K562 (cell line): Measurements from ENCODE around the gene ECM2. TPM values are rescaled to one million over a fixed set of nuclear protein-coding genes. Genes with fewer than 3 reads are reported as not detected.

Experiments
- ATAC-seq: fragments of 200-7000 bp; cut with Tn5 transposase; 3 replicates; pipeline ENCODE4 v1.9.1; 2020; ENCODE audit warnings: moderate library complexity
- BruUV-seq: library from RNA; stranded (reverse); fragments of 400-500 nt; replicated peaks from 2 replicates; lab custom pipeline; 2021; lab: Mats Ljungman, UMichigan
- CTCF ChIA-PET: fragments of 300-600 bp; formaldehyde crosslinking; extraction: SDS; loops from one replicate; lab custom pipeline; 2021; ENCODE audit warnings: low intra/inter-chr PET ratio; lab: Yijun Ruan, JAX
- POLR2A ChIA-PET: fragments of 300-600, 350-650 bp; sonication (Branson Sonifier 250); formaldehyde crosslinking; extraction: SDS; loops from one replicate; lab custom pipeline; 2021; ENCODE audit warnings: antibody characterized with exemption, inconsistent platforms; lab: Yijun Ruan, JAX
- DNase-seq, 4 experiments: peaks; one replicate each; pipeline versions ENCODE4 v3.0.0 to v3.0.0-alpha.2; 2011 to 2018; ENCODE audit warnings: low spot score in 3 of 4, mixed read lengths in 3 of 4; ENCODE audit errors: extremely low read depth in 1 of 4
- FAIRE-seq: peaks from 2 replicates; lab custom pipeline; 2011; peaks lifted over from hg19 to GRCh38; lab: Jason Lieb, UNC
- H2AFZ ChIP-seq: 2 replicates; pipeline ENCODE4 v1.6.0; 2011; ENCODE audit warnings: low read depth, low read length, control low read depth, inconsistent platforms
- H3K27ac ChIP-seq: fragments of 200-600 bp; 3 replicates; pipeline ENCODE4 v1.8.0; 2011; ENCODE audit warnings: low read depth, mild to moderate bottlenecking, control low read depth, inconsistent platforms, low read length, moderate library complexity, mixed read lengths; ENCODE audit errors: extremely low read depth
- H3K27me3 ChIP-seq, 2 experiments: fragments of 300-600 bp in 1 of 2; 2 replicates in 1 of 2; 3 replicates in 1 of 2; pipeline versions ENCODE4 v1.6.0 to v1.8.0; 2011; ENCODE audit warnings: inconsistent platforms in 2 of 2, low read length in 2 of 2, mild to moderate bottlenecking in 1 of 2, mixed read lengths in 1 of 2, moderate library complexity in 1 of 2; ENCODE audit not compliant: control insufficient read depth in 2 of 2, insufficient read depth in 2 of 2
- H3K36me3 ChIP-seq: fragments of 300-600 bp; 3 replicates; pipeline ENCODE4 v1.8.0; 2011; ENCODE audit warnings: mild to moderate bottlenecking, low read length, inconsistent platforms; ENCODE audit not compliant: control insufficient read depth, insufficient read depth
- H3K4me1 ChIP-seq, 2 experiments: fragments of 200-600 bp in 1 of 2; replicated peaks in 1 of 2; 2 replicates in 1 of 2; 3 replicates in 1 of 2; pipeline versions ENCODE4 v1.5.1 to v1.8.0; 2011; ENCODE audit warnings: inconsistent platforms in 2 of 2, low read length in 2 of 2, mild to moderate bottlenecking in 1 of 2, mixed read lengths in 1 of 2, moderate library complexity in 1 of 2; ENCODE audit not compliant: control insufficient read depth in 2 of 2, insufficient read depth in 2 of 2
- H3K4me2 ChIP-seq: 2 replicates; pipeline ENCODE4 v1.6.1; 2011; ENCODE audit warnings: low read length, control low read depth, inconsistent platforms, mixed read lengths; ENCODE audit not compliant: insufficient read depth
- H3K4me3 ChIP-seq: fragments of 200-600 bp; sonication (generic), shearing (Covaris generic); 2 replicates; pipeline ENCODE4 v1.5.1; 2016; ENCODE audit warnings: control low read depth, inconsistent platforms
- H3K79me2 ChIP-seq: fragments of 200-600 bp; 3 replicates; pipeline ENCODE4 v1.8.0; 2011; ENCODE audit warnings: low read length, inconsistent platforms; ENCODE audit not compliant: control insufficient read depth, insufficient read depth
- H3K9ac ChIP-seq, 2 experiments: 2 replicates each; pipeline versions ENCODE4 v1.6.0 to v1.6.1; 2011; ENCODE audit warnings: low read depth in 2 of 2, low read length in 2 of 2, control low read depth in 1 of 2, inconsistent platforms in 1 of 2, mild to moderate bottlenecking in 1 of 2, mixed read lengths in 1 of 2; ENCODE audit not compliant: insufficient read depth in 1 of 2
- H3K9me1 ChIP-seq: one replicate; pipeline ENCODE4 v1.6.0; 2011; ENCODE audit warnings: inconsistent platforms, mild to moderate bottlenecking, low read length, moderate library complexity; ENCODE audit not compliant: control insufficient read depth, insufficient read depth
- H3K9me3 ChIP-seq: replicated peaks from 2 replicates; pipeline ENCODE4 v1.5.1; 2011; ENCODE audit warnings: low read depth, low read length, inconsistent platforms; ENCODE audit not compliant: control insufficient read depth, insufficient read depth
- H4K20me1 ChIP-seq: replicated peaks from 2 replicates; pipeline ENCODE4 v1.6.1; 2011; ENCODE audit warnings: low read length, inconsistent platforms, mixed read lengths; ENCODE audit not compliant: control insufficient read depth, insufficient read depth
- ETV6 ChIP-seq, 3 experiments: fragments of 150-350 bp in 1 of 3; sonication (generic) in 1 of 3; formaldehyde crosslinking in 1 of 3; IDR thresholded peaks; 2 replicates each; pipeline versions ENCODE4 v1.6.1 to v1.8.0; 2014 to 2022; ENCODE audit warnings: borderline replicate concordance in 2 of 3, low read depth in 2 of 3, antibody characterized with exemption in 1 of 3, low read length in 1 of 3, mild to moderate bottlenecking in 1 of 3, missing genetic modification reagents in 1 of 3
- HOXB6 ChIP-seq: fragments of 250-450 bp; sonication (Bioruptor Pico); IDR thresholded peaks from 2 replicates; pipeline ENCODE4 v1.5.1; 2022; ENCODE audit warnings: mild to moderate bottlenecking, borderline replicate concordance
- U2AF2 ChIP-seq: fragments of 200-400 bp; formaldehyde crosslinking; optimal IDR thresholded peaks from 2 replicates; pipeline ENCODE3; 2017; ENCODE audit warnings: low read depth, mild to moderate bottlenecking, low read length
- ZNF324 ChIP-seq: fragments of 250-450 bp; sonication (Bioruptor Pico); IDR thresholded peaks from 2 replicates; pipeline ENCODE4 v1.4.0; 2020; ENCODE audit warnings: mild to moderate bottlenecking
- ZNF76 ChIP-seq: fragments of 250-450 bp; sonication (Bioruptor Pico); IDR thresholded peaks from 2 replicates; pipeline ENCODE4 v1.4.0; 2020; ENCODE audit warnings: mild to moderate bottlenecking, moderate library complexity, borderline replicate concordance
- WGBS: fragments of 100-300 bp; shearing (Covaris generic); methylation state at CpG from one replicate; pipeline ENCODE4 v1.1.6; 2016; ENCODE audit warnings: low coverage, mixed read lengths; ENCODE audit not compliant: insufficient coverage; ENCODE audit errors: missing lambda C conversion rate; 5-methylcytosine and 5-hydroxymethylcytosine counted together
- in situ Hi-C: fragments of 300-500 bp; cut with MboI; formaldehyde crosslinking; loops from 4 replicates; pipeline ENCODE4 v1.15.0; 2018; ENCODE audit warnings: inconsistent platforms, mixed read lengths
- intact Hi-C: fragments of 100-400 bp; cut with micrococcal nuclease; formaldehyde crosslinking; loops from 2 replicates; pipeline ENCODE4 v1.14.2; 2022
- polyA plus RNA-seq, 8 experiments: library from polyadenylated mRNA; depleted of rRNA in 4 of 8; stranded (reverse) in 5 of 8; unstranded in 3 of 8; fragments of >200 nt; fragmentation: Nextera tagmentation in 2 of 8; fragmentation: Illumina TruSeq in 1 of 8; extraction: Ambion mirVana in 2 of 8; extraction: Trizol in 1 of 8; gene quantifications; 2 replicates each; pipeline versions ENCODE4 v1.2.1 to v1.2.3, GENCODE V29; 2011 to 2014; ENCODE audit warnings: inconsistent platforms in 1 of 8, missing spikeins in 1 of 8
- total RNA-seq, 7 experiments: library from RNA; depleted of rRNA in 6 of 7; stranded (reverse); fragments of >200 nt in 6 of 7; fragmentation: Illumina TruSeq in 2 of 7; extraction: Trizol in 2 of 7; gene quantifications; 2 replicates each; pipeline versions ENCODE4 v1.2.1 to v1.2.3, GENCODE V29; 2011 to 2021; ENCODE audit warnings: low replicate concordance in 1 of 7

Gene ECM2
- total and polyA plus RNA-seq, 9 of the 15 experiments (the other 6 are each of a cell fraction or from before 2014, with no cell fraction given) = 0.03 to 0.07 TPM; not detected in 7

GRCh38 chr9:92509050-92509449 lies 26.7 kb downstream of the ECM2 start:
- no peak overlapping the region for H3K4me2 ChIP-seq
- ATAC-seq = no peak
- H3K4me3 ChIP-seq = no peak overlapping the region
- ChIA-PET CTCF (no interaction called here), POLR2A (no interaction called here)
- intact Hi-C loops (no loop called here), in situ Hi-C loops (no loop called here)
- BruUV-seq = no TSS peak
- no peaks in the 10 kb centered on the region for H3K79me2 ChIP-seq
- no peak overlapping the region for H3K27ac ChIP-seq
- no peaks in the 10 kb centered on the region for H3K9me1 ChIP-seq
- no peak for FAIRE-seq
- no peaks in the 10 kb centered on the region for H4K20me1 ChIP-seq
- H3K36me3 ChIP-seq = no peaks in the 10 kb centered on the region
- no peak for DNase-seq
- WGBS = 84% methylated on average over 5 of the region's 5 CpGs
- no peak overlapping the region for H2AFZ ChIP-seq
- no peaks in the 10 kb centered on the region for H3K9me3 ChIP-seq
- peaks cover 8 to 19% of the 10 kb centered on the region in 2 experiments for H3K4me1 ChIP-seq
- H3K27me3 ChIP-seq = no peaks in the 10 kb centered on the region
- TF ChIP-seq ZNF76 (CRISPR knock-in tag) (no peak), HOXB6 (CRISPR knock-in tag) (no peak), ZNF324 (CRISPR knock-in tag) (no peak), ETV6 (IDR thresholded peaks at IDR 0.05; ENCODE audit: borderline replicate concordance in 1 of 2, low read depth in 2 of 2, low read length in 1 of 2) (no peak), ETV6 (CRISPR knock-in tag; IDR thresholded peaks at IDR 0.05; ENCODE audit: borderline replicate concordance) (no peak), U2AF2 (no peak)
- H3K9ac ChIP-seq = no peak overlapping the region
